Fibroblast of villous mesenchyme (primary cell): ENCODE results near the gene NCOA1. TPM values are rescaled to one million over a fixed set of nuclear protein-coding genes. Genes with fewer than 3 reads are reported as not detected.
A peak's percentile ranks its signal among the peaks of the same experiment; 100 is the strongest.
"Not testable (repeated sequence)": the region's sequence is repeated elsewhere in the genome, so short reads cannot be mapped to it uniquely, and the experiment has no call there.

ENCODE experiments used
- DNase-seq: peaks from one replicate; pipeline ENCODE4 v3.0.0-alpha.2; 2010; ENCODE audit warnings: low read depth
- H3K4me3 ChIP-seq: 2 replicates; pipeline ENCODE4 v1.5.1; 2011; ENCODE audit warnings: low read depth, mild to moderate bottlenecking, low read length
- total RNA-seq: library from RNA; depleted of rRNA; stranded (reverse); fragments of >200 nt; gene quantifications from 2 replicates; pipeline ENCODE4 v1.2.3, GENCODE V29; 2012
- TF ChIP-seq, protein P1 (sequence below): IDR thresholded peaks from 2 replicates; pipeline ENCODE4 v1.5.1; 2012; ENCODE audit warnings: low read depth, mild to moderate bottlenecking, low read length; ENCODE audit not compliant: insufficient read depth

NCOA1 gene
- total RNA-seq, 1 donor: 19.0 TPM

DNA sequence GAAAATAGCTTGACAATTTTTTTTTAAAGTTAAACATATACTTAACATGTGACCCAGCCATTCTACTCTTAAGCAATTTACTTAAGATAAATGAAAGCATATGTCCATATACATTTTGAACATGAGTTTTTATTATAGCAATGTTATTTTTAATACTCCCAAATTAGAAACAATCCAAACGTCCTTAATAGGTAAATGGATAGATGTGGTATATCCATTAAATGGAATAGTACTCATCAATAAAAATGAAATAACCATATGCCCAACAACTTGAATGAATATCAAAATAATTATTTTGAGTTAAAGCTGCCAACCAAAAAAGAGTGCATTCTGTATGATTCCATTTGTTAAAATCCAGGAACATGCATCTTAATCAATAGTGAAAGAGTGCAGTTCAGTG lies 29.1 kb downstream of the NCOA1 start:
- TF ChIP-seq, protein P1, sequence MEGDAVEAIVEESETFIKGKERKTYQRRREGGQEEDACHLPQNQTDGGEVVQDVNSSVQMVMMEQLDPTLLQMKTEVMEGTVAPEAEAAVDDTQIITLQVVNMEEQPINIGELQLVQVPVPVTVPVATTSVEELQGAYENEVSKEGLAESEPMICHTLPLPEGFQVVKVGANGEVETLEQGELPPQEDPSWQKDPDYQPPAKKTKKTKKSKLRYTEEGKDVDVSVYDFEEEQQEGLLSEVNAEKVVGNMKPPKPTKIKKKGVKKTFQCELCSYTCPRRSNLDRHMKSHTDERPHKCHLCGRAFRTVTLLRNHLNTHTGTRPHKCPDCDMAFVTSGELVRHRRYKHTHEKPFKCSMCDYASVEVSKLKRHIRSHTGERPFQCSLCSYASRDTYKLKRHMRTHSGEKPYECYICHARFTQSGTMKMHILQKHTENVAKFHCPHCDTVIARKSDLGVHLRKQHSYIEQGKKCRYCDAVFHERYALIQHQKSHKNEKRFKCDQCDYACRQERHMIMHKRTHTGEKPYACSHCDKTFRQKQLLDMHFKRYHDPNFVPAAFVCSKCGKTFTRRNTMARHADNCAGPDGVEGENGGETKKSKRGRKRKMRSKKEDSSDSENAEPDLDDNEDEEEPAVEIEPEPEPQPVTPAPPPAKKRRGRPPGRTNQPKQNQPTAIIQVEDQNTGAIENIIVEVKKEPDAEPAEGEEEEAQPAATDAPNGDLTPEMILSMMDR: no peak
- H3K4me3 ChIP-seq: no peak overlapping the region
- DNase-seq: no peak

DNA sequence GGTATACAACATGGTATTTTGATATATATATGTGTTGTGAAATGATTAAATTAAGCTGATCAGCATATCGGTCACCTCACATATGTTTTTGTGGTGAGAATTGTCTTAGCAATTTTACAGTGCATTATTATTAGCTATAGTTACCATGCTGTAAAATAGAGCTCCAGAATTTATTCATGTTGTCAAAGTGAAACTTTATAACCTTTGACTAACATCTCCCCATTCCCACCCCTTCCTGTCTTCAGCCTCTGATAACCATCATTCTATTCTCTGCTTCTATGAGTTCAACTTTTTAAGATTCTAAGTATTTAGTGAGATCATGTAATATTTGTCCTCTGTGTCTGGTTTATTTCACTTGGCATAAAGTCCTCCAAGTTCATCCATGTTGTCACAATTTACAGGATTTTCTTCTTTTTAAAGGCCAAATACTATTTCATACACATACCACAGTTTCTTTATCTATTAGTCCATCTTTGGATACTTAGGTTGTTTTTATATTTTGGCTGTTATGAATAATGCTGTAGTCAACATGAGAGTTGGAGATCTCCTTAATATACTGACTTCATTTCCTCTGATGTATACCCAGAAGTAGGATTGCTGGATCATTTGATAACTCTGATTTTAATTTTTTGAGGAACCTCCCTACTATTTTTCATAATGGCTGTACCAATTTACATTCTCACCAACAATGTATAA lies 30.3 kb downstream of the NCOA1 start:
- TF ChIP-seq, protein P1: no peak
- no peak overlapping the region for H3K4me3 ChIP-seq
- peak; percentile 17 for DNase-seq

DNA sequence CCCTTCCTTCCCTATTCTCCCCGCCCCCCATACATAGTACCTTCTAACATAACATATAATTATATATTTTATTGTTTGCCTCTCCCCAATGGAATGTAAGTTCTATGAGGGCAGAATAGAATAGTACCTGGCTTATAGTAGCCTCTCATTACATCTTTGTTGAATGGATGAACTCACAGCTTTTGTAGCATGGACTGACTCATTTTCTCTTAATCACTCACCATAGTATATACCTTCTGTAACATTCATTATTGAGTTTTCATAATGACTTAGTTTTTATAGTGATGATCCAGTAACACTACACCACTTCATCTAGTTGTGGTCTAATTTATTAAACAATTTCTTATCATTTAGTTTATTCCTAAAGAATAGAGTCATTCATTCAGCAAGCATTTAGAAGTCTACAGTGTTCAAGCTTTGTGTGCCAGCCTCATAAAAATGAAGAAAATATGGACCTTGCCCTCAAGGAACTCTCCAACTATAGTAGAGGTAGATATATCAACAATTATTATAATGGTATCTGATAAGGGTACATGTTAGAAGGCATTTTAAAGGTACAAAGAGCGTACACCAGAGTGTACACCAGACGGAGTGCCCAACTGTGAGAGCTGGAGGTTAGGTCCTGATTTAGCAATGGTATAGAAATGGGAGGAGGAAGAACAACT lies 31.1 kb downstream of the NCOA1 start:
- H3K4me3 ChIP-seq: no peak overlapping the region
- DNase-seq: no peak
- TF ChIP-seq, protein P1: no peak

DNA sequence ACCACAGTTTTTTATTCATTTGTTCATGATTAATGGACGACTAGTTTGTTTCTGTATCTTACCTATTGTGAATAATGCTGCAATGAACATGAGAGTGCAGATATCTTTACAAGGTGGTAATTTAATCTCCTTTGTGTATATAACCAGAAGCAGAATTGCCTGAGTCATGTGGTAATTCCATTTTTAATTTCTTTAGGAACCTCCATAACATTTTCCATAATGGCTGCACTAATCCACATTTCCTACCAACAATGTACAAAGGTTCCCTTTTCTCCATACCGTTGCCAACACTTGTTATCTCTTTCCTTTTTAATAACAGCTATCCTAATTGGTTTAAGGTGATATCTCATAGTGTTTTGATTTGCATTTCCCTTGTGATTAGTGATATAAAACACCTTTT lies 36.5 kb downstream of the NCOA1 start:
- no peak overlapping the region for H3K4me3 ChIP-seq
- no peak for DNase-seq
- TF ChIP-seq, protein P1: no peak

DNA sequence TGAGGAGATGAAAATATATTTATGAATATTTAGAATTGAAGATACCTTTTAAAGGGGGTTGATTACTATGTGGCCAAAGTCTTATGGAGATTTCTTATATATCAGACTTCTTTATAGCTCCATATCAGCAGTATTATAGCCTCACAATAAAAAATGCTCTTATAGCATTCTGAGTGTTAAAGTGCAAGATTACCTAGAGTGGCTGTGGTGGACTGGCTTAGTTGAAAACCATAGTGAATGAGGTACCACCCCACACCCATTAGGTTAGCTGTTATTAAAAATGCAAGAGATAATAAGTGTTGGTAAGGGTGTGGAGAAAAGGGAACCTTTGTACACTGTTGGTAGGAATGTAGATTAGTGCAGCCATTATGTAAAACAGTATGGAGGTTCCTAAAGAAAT lies 39.7 kb downstream of the NCOA1 start:
- no peak overlapping the region for H3K4me3 ChIP-seq
- TF ChIP-seq, protein P1: no peak
- DNase-seq: no peak

DNA sequence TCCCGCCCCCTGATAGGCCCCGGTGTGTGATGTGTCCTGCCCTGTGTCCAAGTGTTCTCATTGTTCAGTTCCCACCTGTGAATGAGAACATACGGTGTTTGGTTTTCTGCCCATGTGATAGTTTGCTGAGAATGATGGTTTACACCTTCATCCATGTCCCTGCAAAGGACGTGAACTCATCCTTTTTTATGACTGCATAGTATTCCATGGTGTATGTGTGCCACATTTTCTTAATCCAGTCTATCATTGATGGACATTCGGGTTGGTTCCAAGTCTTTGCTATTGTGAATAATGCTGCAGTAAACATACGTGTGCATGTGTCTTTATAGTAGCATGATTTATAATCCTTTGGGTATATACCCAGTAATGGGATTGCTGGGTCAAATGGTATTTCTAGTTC lies 40.6 kb downstream of the NCOA1 start:
- not testable (repeated sequence) for H3K4me3 ChIP-seq, DNase-seq

DNA sequence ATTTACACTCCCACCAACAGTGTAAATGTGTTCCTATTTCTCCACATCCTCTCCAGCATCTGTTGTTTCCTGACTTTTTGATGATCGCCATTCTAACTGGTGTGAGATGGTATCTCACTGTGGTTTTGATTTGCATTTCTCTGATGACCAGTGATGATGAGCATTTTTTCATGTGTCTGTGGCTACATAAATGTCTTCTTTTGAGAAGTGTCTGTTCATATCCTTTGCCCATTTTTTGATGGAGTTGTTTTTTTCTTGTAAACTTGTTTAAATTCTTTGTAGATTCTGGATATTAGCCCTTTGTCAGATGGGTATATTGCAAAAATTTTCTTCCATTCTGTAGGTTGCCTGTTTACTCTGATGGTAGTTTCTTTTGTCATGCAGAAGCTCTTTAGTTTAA lies 41.0 kb downstream of the NCOA1 start:
- DNase-seq: not testable (repeated sequence)

DNA sequence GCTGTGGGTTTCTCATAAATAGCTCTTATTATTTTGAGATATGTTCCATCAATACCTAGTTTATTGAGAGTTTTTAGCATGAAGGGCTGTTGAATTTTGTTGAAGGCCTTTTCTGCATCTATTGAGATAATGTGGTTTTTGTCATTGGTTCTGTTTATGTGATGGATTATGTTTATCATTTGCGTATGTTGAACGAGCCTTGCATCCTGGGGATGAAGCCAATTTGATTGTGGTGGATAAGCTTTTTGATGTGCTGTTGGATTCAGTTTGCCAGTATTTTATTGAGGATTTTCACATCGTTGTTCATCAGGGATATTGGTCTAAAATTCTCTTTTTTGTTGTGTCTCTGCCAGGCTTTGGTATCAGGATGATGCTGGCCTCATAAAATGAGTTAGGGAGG lies 42.5 kb downstream of the NCOA1 start:
- not testable (repeated sequence) for DNase-seq

More for the DNA sequence above, 41.0 kb downstream of the NCOA1 start:
- not testable (repeated sequence) for H3K4me3 ChIP-seq

More for the DNA sequence above, 42.5 kb downstream of the NCOA1 start:
- not testable (repeated sequence) for H3K4me3 ChIP-seq
